Erythroblast (primary cell): ENCODE data around the gene AEN.

ENCODE experiments used
- GATA1 ChIP-seq: IDR thresholded peaks from 2 replicates; pipeline ENCODE4 v1.6.1; 2011; ENCODE audit warnings: low read depth, mild to moderate bottlenecking, control low read depth, low read length, moderate library complexity
- POLR2A ChIP-seq: IDR thresholded peaks from 2 replicates; pipeline ENCODE4 v1.6.1; 2011; ENCODE audit warnings: mild to moderate bottlenecking, low read length

DNA sequence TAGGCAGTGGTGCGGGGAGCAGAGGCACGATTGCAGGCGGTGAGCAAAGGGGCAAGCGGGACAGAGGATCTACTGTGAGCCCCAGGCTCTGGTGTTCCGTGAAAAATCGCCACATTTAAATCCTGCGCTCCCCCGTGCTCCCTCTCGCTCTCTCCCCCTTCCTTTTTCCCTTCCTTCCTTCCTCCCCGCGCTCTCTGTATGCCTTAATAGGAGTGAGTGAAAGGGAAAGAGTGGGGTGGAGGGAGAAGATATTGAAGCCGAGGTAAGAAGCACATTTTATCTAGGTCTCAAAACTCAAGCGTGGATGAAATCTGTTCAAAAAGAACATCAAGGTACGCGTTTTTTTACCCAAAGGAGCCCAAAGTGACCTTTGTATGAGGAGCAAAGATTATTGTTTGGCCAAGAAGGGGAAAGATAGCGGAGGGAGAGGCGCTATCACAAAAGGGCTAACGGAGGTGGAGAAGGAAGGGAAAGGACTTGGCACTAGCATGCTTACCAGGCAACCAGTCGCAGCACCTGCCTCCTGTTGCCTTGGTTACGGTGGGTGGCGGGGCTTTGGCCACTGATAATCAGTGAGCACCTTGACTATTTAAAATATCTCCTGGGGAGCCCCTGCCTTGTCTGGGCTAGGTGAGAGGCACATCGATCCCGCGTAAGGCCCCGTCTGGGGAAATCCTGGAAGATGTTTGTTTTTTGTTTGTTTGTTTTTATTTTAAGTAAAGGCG lies 14.9 kb upstream of the AEN start:
- TF ChIP-seq POLR2A: no peak
- no peak for TF ChIP-seq GATA1
